GM18519 (cell line): Measurements from ENCODE around the gene DIP2C.
"Not testable (repeated sequence)": the region's sequence is repeated elsewhere in the genome, so short reads cannot be mapped to it uniquely, and the experiment has no call there.

Experiments used
- ATAC-seq: cut with Tn5 transposase; IDR thresholded peaks from one replicate; pipeline ENCODE4 v1.9.1; 2021; ENCODE audit warnings: mild to moderate bottlenecking, moderate library complexity; ENCODE audit not compliant: unreplicated experiment, low FRiP score

The DIP2C gene

GRCh38 chr10:603745-604144 lies 85.7 kb downstream of the DIP2C start:
- ATAC-seq: no peak

GRCh38 chr10:602391-603005 lies 87.0 kb downstream of the DIP2C start:
- no peak for ATAC-seq

GRCh38 chr10:601660-601963 lies 87.9 kb downstream of the DIP2C start:
- no peak for ATAC-seq

GRCh38 chr10:600876-601659 lies 88.4 kb downstream of the DIP2C start:
- no peak for ATAC-seq

GRCh38 chr10:600234-600633 lies 89.2 kb downstream of the DIP2C start:
- ATAC-seq: no peak

- no peak for ATAC-seq
Observed at GRCh38 chr10:599767-600166, 89.7 kb downstream of the DIP2C start.

- ATAC-seq: no peak
Observed at GRCh38 chr10:598415-599170, 90.9 kb downstream of the DIP2C start.

GRCh38 chr10:597976-598375 lies 91.5 kb downstream of the DIP2C start:
- ATAC-seq: no peak

GRCh38 chr10:596725-597345 lies 92.6 kb downstream of the DIP2C start:
- ATAC-seq: no peak

- not testable (repeated sequence) for ATAC-seq
Observed at GRCh38 chr10:596131-596530, 93.3 kb downstream of the DIP2C start.

GRCh38 chr10:595473-595872 lies 94.0 kb downstream of the DIP2C start:
- ATAC-seq: no peak

- no peak for ATAC-seq
Observed at GRCh38 chr10:594584-595270, 94.7 kb downstream of the DIP2C start.

- ATAC-seq: no peak
Observed at GRCh38 chr10:593901-594457, 95.5 kb downstream of the DIP2C start.

GRCh38 chr10:593421-593820 lies 96.0 kb downstream of the DIP2C start:
- no peak for ATAC-seq

GRCh38 chr10:593016-593415 lies 96.5 kb downstream of the DIP2C start:
- no peak for ATAC-seq

- no peak for ATAC-seq
Observed at GRCh38 chr10:591646-592045, 97.8 kb downstream of the DIP2C start.

GRCh38 chr10:590721-591120 lies 98.7 kb downstream of the DIP2C start:
- ATAC-seq: no peak

GRCh38 chr10:589961-590680 lies 99.3 kb downstream of the DIP2C start:
- ATAC-seq: no peak

GRCh38 chr10:588246-589165 lies 101.0 kb downstream of the DIP2C start:
- no peak for ATAC-seq
